GM12878 (cell line): ENCODE results near the gene TCP11. TPM values are rescaled to one million over a fixed set of nuclear protein-coding genes. Genes with fewer than 3 reads are reported as not detected.
"Not testable (repeated sequence)": the region's sequence is repeated elsewhere in the genome, so short reads cannot be mapped to it uniquely, and the experiment has no call there.

Experiments
- ATAC-seq: fragments of 200-7000 bp; cut with Tn5 transposase; 3 replicates; pipeline ENCODE4 v1.9.1; 2020; ENCODE audit warnings: mild to moderate bottlenecking, moderate library complexity
- BruUV-seq: library from RNA; stranded (reverse); fragments of 400-500 nt; replicated peaks from 2 replicates; lab custom pipeline; 2021; lab: Mats Ljungman, UMichigan
- CTCF ChIA-PET: fragments of 300-600 bp; sonication (Branson Sonifier 250); formaldehyde crosslinking; extraction: SDS; loops from one replicate; lab custom pipeline; 2021; ENCODE audit warnings: inconsistent platforms; lab: Yijun Ruan, JAX
- POLR2A ChIA-PET: fragments of 350-600 bp; formaldehyde crosslinking; extraction: SDS; loops from one replicate; lab custom pipeline; 2021; ENCODE audit warnings: inconsistent platforms; lab: Charles Lee
- RAD21 ChIA-PET: fragments of 300-600 bp; sonication (Branson Sonifier 250); formaldehyde crosslinking; loops from one replicate; lab custom pipeline; 2023; ENCODE audit warnings: antibody characterized with exemption; ENCODE audit not compliant: unreplicated experiment; lab: Charles Lee
- SMC1A ChIA-PET: fragments of 300-600 bp; sonication (Branson Sonifier 250); formaldehyde crosslinking; loops from one replicate; lab custom pipeline; 2023; ENCODE audit not compliant: unreplicated experiment, uncharacterized antibody; lab: Charles Lee
- DNase-seq: peaks from one replicate; pipeline ENCODE4 v3.0.0-alpha.2; 2011; ENCODE audit warnings: low read depth, low spot score
- FAIRE-seq: peaks from 3 replicates; lab custom pipeline; 2011; peaks lifted over from hg19 to GRCh38; lab: Jason Lieb, UNC
- H2AFZ ChIP-seq: 2 replicates; pipeline ENCODE4 v1.6.0; 2011; ENCODE audit warnings: low read depth, low read length, control low read depth; ENCODE audit not compliant: control insufficient read depth
- H3K27ac ChIP-seq: 2 replicates; pipeline ENCODE4 v1.5.1; 2011; ENCODE audit warnings: control low read depth; ENCODE audit not compliant: control insufficient read depth, insufficient read depth
- H3K27me3 ChIP-seq, 2 experiments: replicated peaks in 1 of 2; 2 replicates each; pipeline versions ENCODE4 v1.6.0 to v1.6.1; 2011; ENCODE audit warnings: low read length in 1 of 2; ENCODE audit not compliant: control insufficient read depth in 2 of 2, insufficient read depth in 2 of 2
- H3K36me3 ChIP-seq, 2 experiments: 2 replicates each; pipeline ENCODE4 v1.5.1; 2011; ENCODE audit warnings: low read length in 1 of 2; ENCODE audit not compliant: control insufficient read depth in 2 of 2, insufficient read depth in 2 of 2
- H3K4me1 ChIP-seq: 2 replicates; pipeline ENCODE4 v1.6.1; 2011; ENCODE audit warnings: mild to moderate bottlenecking, low read length, moderate library complexity, mixed read lengths; ENCODE audit not compliant: control insufficient read depth, insufficient read depth
- H3K4me2 ChIP-seq: 2 replicates; pipeline ENCODE4 v1.6.0; 2011; ENCODE audit warnings: control low read depth; ENCODE audit not compliant: control insufficient read depth, insufficient read depth
- H3K4me3 ChIP-seq: fragments of 200-600 bp; sonication (generic); 2 replicates; pipeline ENCODE4 v1.5.1; 2016
- H3K79me2 ChIP-seq: 2 replicates; pipeline ENCODE4 v1.6.0; 2011; ENCODE audit warnings: low read length; ENCODE audit not compliant: control insufficient read depth, insufficient read depth
- H3K9ac ChIP-seq: 2 replicates; pipeline ENCODE4 v1.8.0; 2011; ENCODE audit warnings: low read length, control low read depth, mixed read lengths; ENCODE audit not compliant: control insufficient read depth, insufficient read depth
- H3K9me3 ChIP-seq: replicated peaks from 3 replicates; pipeline ENCODE4 v1.5.1; 2011; ENCODE audit warnings: mild to moderate bottlenecking, low read length; ENCODE audit not compliant: control insufficient read depth, insufficient read depth
- H4K20me1 ChIP-seq: 2 replicates; pipeline ENCODE4 v1.6.0; 2011; ENCODE audit not compliant: control insufficient read depth, insufficient read depth
- BACH1 ChIP-seq: fragments of 450-650 bp; IDR thresholded peaks from 2 replicates; pipeline ENCODE4 v1.6.1; 2017; ENCODE audit warnings: mild to moderate bottlenecking, borderline replicate concordance
- BHLHE40 ChIP-seq, 2 experiments: fragments of 450-650 bp in 1 of 2; IDR thresholded peaks; 2 replicates each; pipeline ENCODE4 v1.6.1; 2011 to 2017; ENCODE audit warnings: low read depth in 2 of 2, borderline replicate concordance in 1 of 2, improper control_type of control experiment in 1 of 2, low read length in 1 of 2, mild to moderate bottlenecking in 1 of 2
- POLR2AphosphoS5 ChIP-seq: IDR thresholded peaks from 2 replicates; pipeline ENCODE4 v1.6.1; 2011; ENCODE audit warnings: mild to moderate bottlenecking, low read length, inconsistent platforms
- RAD51 ChIP-seq: fragments of 450-650 bp; IDR thresholded peaks from 2 replicates; pipeline ENCODE4 v1.6.1; 2016; ENCODE audit warnings: moderate library complexity, mild to moderate bottlenecking, inconsistent platforms
- RELA ChIP-seq: fragments of 450-650 bp; IDR thresholded peaks from 2 replicates; pipeline ENCODE4 v1.8.0; 2014; ENCODE audit warnings: borderline replicate concordance; ENCODE audit not compliant: partially characterized antibody
- whole genome bisulfite sequencing: methylation state at CpG from one replicate; pipeline ENCODE4 v1.1.6; 2016; ENCODE audit warnings: low lambda C conversion rate; ENCODE audit not compliant: insufficient replicate concordance, insufficient coverage; ENCODE audit errors: missing lambda C conversion rate; 5-methylcytosine and 5-hydroxymethylcytosine counted together
- in situ Hi-C: fragments of 300-500 bp; cut with MboI; formaldehyde crosslinking; loops from 9 replicates; pipeline ENCODE4 v1.14.3; 2018; ENCODE audit warnings: mixed read lengths
- intact Hi-C: fragments of 100-400 bp; cut with micrococcal nuclease; formaldehyde crosslinking; loops from one replicate; pipeline ENCODE4 v1.14.2; 2022; ENCODE audit not compliant: unreplicated experiment
- polyA plus RNA-seq, 11 experiments: library from polyadenylated mRNA; depleted of rRNA in 4 of 11; unstranded in 6 of 11; stranded (reverse) in 5 of 11; fragments of >200 nt; fragmentation: Nextera tagmentation in 4 of 11; fragmentation: Illumina TruSeq in 1 of 11; extraction: Ambion mirVana in 4 of 11; extraction: Trizol in 1 of 11; gene quantifications; 1 replicate in 1 of 11; 2 replicates in 10 of 11; pipeline versions ENCODE4 v1.2.1 to v1.2.3, GENCODE V29; 2011 to 2016; ENCODE audit warnings: inconsistent platforms in 2 of 11, missing spikeins in 2 of 11, low read depth in 1 of 11
- total RNA-seq, 4 experiments: library from RNA; depleted of rRNA in 3 of 4; stranded (reverse); fragments of >200 nt in 3 of 4; fragmentation: Illumina TruSeq in 1 of 4; extraction: Trizol in 1 of 4; gene quantifications; 2 replicates each; pipeline versions ENCODE4 v1.2.1 to v1.2.3, GENCODE V29; 2013 to 2021
- TF ChIP-seq, protein P1 (sequence below): fragments of 450-650 bp; IDR thresholded peaks from 2 replicates; pipeline ENCODE4 v1.6.1; 2016; ENCODE audit warnings: mild to moderate bottlenecking
- TF ChIP-seq, protein P2 (sequence below): fragments of 450-650 bp; IDR thresholded peaks from 2 replicates; pipeline ENCODE4 v1.6.1; 2017; ENCODE audit warnings: mild to moderate bottlenecking, moderate library complexity
- TF ChIP-seq, protein P3 (sequence below): fragments of 450-650 bp; IDR thresholded peaks from 2 replicates; pipeline ENCODE4 v1.6.1; 2017; ENCODE audit warnings: low read depth, mild to moderate bottlenecking, moderate library complexity

Gene TCP11
- total and polyA plus RNA-seq, 10 of the 15 experiments (the other 5 are each of a cell fraction or from before 2014, with no cell fraction given): not detected

DNA sequence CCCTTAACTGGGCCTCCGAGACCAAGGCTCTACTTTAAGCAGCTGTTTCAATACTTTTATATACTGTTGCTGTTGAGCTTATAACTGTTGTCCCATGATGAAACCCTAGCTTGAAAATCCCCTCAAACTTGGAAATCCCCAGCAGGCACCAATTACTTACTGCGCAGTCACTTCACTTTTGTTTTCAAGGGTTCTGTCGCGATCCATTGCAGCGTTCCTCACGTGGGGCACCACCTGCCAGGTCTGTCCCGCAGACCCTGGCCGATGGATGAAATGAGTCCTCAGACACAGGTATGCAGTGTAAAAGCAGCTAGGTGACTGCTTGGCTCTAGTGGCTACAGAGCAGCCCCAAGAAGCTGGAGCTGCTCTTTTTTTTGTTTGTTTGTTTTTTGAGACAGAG is 33.9 kb downstream of the TCP11 start:
- in situ Hi-C loops, H3K27me3 ChIP-seq, H3K4me3 ChIP-seq, H3K79me2 ChIP-seq, intact Hi-C loops, H3K4me1 ChIP-seq, H4K20me1 ChIP-seq, H3K9ac ChIP-seq, H3K36me3 ChIP-seq, H3K9me3 ChIP-seq, BruUV-seq: not testable (repeated sequence)
- ChIA-PET SMC1A (interaction anchor here (0.7 to 1.4 kb wide), 5 partner anchors 9 to 506 kb away, joined by 3 to 9 read pairs (median 3); no protein-coding TSS in a partner anchor), CTCF (interaction anchor here (0.6 to 2.2 kb wide), 6 partner anchors 9 to 444 kb away, joined by 3 to 8 read pairs (median 4); no protein-coding TSS in a partner anchor), RAD21 (interaction anchor here (1.8 to 2.3 kb wide), 2 partner anchors 32 to 120 kb away, joined by 5 to 7 read pairs; no protein-coding TSS in a partner anchor), POLR2A (interaction anchor here (0.6 to 1.1 kb wide), 3 partner anchors 9 to 413 kb away, joined by 3 to 4 read pairs (median 4); no protein-coding TSS in a partner anchor)
- peak overlapping the region; percentile 27; the same call in 1 of the 2 replicates for H3K4me2 ChIP-seq
- H3K27ac ChIP-seq: peak overlapping the region; percentile 28; the same call in 1 of the 2 replicates
- FAIRE-seq: peak; percentile 92
- WGBS: 54% methylated on average over 8 of the region's 8 CpGs
- peak; percentile 15 for DNase-seq
- ATAC-seq: peak; percentile 89
- H2AFZ ChIP-seq: peak overlapping the region; percentile 70
- TF ChIP-seq BHLHE40 (IDR thresholded peaks at IDR 0.05; ENCODE audit: borderline replicate concordance in 1 of 2, low read depth in 2 of 2, low read length in 1 of 2): peak in 1 of 2 experiments; percentile 67; a peak in 2 of 4 replicates
- TF ChIP-seq, protein P1, sequence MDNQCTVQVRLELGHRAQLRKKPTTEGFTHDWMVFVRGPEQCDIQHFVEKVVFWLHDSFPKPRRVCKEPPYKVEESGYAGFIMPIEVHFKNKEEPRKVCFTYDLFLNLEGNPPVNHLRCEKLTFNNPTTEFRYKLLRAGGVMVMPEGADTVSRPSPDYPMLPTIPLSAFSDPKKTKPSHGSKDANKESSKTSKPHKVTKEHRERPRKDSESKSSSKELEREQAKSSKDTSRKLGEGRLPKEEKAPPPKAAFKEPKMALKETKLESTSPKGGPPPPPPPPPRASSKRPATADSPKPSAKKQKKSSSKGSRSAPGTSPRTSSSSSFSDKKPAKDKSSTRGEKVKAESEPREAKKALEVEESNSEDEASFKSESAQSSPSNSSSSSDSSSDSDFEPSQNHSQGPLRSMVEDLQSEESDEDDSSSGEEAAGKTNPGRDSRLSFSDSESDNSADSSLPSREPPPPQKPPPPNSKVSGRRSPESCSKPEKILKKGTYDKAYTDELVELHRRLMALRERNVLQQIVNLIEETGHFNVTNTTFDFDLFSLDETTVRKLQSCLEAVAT: peak; percentile 75
- TF ChIP-seq POLR2AphosphoS5: 0 out of 2 replicates have a peak, but pooled peaks have one; percentile 19
- 0 out of 2 replicates have a peak, but pooled peaks have one; percentile 34 for TF ChIP-seq BACH1
- TF ChIP-seq, protein P2, sequence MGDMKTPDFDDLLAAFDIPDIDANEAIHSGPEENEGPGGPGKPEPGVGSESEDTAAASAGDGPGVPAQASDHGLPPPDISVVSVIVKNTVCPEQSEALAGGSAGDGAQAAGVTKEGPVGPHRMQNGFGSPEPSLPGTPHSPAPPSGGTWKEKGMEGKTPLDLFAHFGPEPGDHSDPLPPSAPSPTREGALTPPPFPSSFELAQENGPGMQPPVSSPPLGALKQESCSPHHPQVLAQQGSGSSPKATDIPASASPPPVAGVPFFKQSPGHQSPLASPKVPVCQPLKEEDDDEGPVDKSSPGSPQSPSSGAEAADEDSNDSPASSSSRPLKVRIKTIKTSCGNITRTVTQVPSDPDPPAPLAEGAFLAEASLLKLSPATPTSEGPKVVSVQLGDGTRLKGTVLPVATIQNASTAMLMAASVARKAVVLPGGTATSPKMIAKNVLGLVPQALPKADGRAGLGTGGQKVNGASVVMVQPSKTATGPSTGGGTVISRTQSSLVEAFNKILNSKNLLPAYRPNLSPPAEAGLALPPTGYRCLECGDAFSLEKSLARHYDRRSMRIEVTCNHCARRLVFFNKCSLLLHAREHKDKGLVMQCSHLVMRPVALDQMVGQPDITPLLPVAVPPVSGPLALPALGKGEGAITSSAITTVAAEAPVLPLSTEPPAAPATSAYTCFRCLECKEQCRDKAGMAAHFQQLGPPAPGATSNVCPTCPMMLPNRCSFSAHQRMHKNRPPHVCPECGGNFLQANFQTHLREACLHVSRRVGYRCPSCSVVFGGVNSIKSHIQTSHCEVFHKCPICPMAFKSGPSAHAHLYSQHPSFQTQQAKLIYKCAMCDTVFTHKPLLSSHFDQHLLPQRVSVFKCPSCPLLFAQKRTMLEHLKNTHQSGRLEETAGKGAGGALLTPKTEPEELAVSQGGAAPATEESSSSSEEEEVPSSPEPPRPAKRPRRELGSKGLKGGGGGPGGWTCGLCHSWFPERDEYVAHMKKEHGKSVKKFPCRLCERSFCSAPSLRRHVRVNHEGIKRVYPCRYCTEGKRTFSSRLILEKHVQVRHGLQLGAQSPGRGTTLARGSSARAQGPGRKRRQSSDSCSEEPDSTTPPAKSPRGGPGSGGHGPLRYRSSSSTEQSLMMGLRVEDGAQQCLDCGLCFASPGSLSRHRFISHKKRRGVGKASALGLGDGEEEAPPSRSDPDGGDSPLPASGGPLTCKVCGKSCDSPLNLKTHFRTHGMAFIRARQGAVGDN: 0 out of 2 replicates have a peak, but pooled peaks have one; percentile 24
- TF ChIP-seq, protein P3, sequence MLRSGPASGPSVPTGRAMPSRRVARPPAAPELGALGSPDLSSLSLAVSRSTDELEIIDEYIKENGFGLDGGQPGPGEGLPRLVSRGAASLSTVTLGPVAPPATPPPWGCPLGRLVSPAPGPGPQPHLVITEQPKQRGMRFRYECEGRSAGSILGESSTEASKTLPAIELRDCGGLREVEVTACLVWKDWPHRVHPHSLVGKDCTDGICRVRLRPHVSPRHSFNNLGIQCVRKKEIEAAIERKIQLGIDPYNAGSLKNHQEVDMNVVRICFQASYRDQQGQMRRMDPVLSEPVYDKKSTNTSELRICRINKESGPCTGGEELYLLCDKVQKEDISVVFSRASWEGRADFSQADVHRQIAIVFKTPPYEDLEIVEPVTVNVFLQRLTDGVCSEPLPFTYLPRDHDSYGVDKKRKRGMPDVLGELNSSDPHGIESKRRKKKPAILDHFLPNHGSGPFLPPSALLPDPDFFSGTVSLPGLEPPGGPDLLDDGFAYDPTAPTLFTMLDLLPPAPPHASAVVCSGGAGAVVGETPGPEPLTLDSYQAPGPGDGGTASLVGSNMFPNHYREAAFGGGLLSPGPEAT: peak; percentile 88
- peak; percentile 63 for TF ChIP-seq RELA
- peak; percentile 53 for TF ChIP-seq RAD51

DNA sequence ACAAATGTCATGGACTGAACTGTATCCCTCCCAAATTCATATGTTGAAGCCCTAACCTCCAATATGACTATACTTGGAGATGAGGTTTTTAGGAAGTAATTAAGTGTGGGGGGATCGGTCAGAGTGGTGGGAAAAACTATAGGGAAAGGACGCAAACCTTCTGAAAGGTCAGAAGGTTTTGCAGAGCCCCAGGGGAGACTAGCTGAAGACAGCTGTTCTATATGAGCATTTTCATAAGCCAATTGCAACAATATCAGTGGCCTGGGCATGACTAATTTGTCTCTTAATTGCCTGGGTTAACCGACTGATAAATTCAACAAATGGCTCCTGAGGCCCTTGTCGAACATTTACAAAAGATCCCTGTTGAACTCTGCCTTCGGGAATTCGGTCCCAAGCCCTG is 35.1 kb downstream of the TCP11 start:
- not testable (repeated sequence) for BruUV-seq

More for the DNA sequence above, 35.1 kb downstream of the TCP11 start:
- intact Hi-C loops, H3K4me2 ChIP-seq, H3K4me1 ChIP-seq, in situ Hi-C loops, ATAC-seq, POLR2A ChIA-PET, H3K4me3 ChIP-seq, H3K9ac ChIP-seq, H3K9me3 ChIP-seq, H3K27ac ChIP-seq, H3K27me3 ChIP-seq, H4K20me1 ChIP-seq, FAIRE-seq, H3K36me3 ChIP-seq, H2AFZ ChIP-seq, DNase-seq, H3K79me2 ChIP-seq: not testable (repeated sequence)
- 78% methylated on average over 6 of the region's 6 CpGs for WGBS
- ChIA-PET SMC1A (interaction anchor here (0.8 to 1.4 kb wide), 3 partner anchors 8 to 23 kb away, joined by 3 to 9 read pairs (median 3); no protein-coding TSS in a partner anchor), RAD21 (interaction anchor here (2.3 kb wide), 1 partner anchor 34 kb away, joined by 5 read pairs; no protein-coding TSS in a partner anchor), CTCF (interaction anchor here (0.9 to 2.2 kb wide), 7 partner anchors 8 to 119 kb away, joined by 3 to 8 read pairs (median 3); no protein-coding TSS in a partner anchor)
